Ammon's horn (tissue), 1 donor: Measurements from ENCODE around the gene MTCL1.

ENCODE experiments used
- DNase-seq: peaks from one replicate; pipeline ENCODE4 v3.0.0-alpha.2; 2016; ENCODE audit warnings: low spot score

Gene MTCL1

DNA sequence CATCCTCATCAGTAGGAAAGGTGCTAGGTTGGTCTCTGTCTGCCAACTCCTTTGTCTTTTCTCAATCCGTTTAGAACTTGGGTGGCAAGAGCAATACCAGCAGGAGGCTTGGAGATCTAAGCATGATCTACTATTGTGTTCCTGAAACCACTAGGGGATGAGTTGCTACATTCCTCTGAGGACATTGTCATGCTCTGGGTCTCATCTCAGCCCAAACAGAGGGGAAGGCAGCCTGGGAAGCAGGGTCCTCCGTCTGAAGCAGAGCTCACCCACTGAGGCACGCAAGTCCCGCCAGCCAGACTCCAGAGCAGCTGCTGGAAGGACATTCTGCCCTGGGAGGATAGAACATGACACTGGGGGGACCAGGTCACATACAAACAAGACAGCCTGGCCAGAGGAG is 162.9 kb downstream of the MTCL1 start:
- DNase-seq: no peak

GRCh38 chr18:8868779-8869415 is 163.5 kb downstream of the MTCL1 start:
- no peak for DNase-seq

- DNase-seq: no peak
Observed at GRCh38 chr18:8869696-8870095, 164.3 kb downstream of the MTCL1 start.

- peak; percentile 23 for DNase-seq
Observed at GRCh38 chr18:8870528-8870927, 165.2 kb downstream of the MTCL1 start.

- no peak for DNase-seq
Observed at GRCh38 chr18:8871489-8871888, 166.1 kb downstream of the MTCL1 start.

DNA sequence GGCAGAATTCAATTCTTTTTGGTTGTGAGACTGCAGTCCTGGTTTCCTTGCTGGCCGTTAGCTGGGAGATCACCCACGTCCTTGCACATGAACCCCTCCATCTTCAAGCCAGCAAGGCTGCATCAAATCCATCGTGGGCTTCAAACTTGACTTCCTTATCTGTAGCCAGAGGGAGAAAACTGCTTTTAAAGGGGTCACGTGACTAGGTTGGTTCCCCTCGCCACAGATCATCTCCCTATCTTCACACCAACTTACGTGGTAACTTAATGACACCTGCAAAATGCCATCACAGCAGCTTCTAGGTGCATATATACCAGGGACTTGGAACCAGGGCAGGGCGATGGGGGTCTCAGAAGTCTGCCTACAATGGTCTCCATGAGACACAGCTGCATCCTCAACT is 169.5 kb downstream of the MTCL1 start:
- DNase-seq: no peak

DNA sequence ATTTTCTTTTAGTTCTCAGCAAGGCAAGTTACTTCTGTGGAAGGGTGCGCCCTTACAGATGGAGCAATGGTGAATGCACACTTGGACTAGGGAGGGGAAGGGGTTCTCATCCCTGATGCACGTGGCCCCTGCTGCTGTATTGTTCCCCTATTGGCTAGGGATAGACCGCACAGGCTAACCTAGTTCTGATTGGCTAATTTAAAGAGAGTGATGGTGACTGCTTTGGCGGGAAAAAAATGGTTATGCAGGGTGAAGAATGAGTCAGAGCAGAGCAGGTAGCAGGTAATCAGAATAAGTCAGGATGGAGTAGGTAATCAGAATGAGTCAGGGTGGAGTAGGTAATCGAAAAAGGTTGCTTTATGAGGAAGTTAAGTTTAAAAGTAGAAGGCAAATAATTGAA is 171.5 kb downstream of the MTCL1 start:
- no peak for DNase-seq

DNA sequence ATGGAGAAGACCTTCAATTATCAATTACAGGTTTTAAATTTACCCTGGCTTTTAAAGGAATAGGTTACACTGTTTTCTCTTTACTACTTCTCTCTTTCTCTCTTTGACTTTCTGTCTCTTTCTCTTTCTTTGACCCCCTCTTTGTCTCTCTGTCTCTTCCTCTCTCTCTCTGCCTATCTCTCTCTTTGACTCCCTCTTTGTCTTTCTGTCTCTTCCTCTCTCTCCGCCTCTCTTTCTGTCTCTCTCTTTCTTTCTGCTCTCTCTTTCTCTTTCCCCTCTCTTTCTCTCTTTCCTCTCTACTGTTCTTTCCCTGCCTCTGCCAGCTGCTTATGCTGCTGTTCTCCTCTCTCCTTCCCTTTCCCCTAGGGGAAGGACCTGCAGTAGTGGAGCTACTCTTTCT is 175.7 kb downstream of the MTCL1 start:
- no peak for DNase-seq
